Liver (tissue), 9 donors: ENCODE measurements around the gene POGZ. TPM values are rescaled to one million over a fixed set of nuclear protein-coding genes. Genes with fewer than 3 reads are reported as not detected.

ENCODE experiments used
- DNase-seq: peaks from one replicate; pipeline ENCODE4 v3.0.0-alpha.2; 2017; ENCODE audit warnings: low spot score
- H3K27ac ChIP-seq, 2 donors: one replicate each; pipeline ENCODE4 v1.7.0; 2013; ENCODE audit warnings: inconsistent platforms in 2 of 2, low read length in 2 of 2, control low read depth in 1 of 2, low read depth in 1 of 2, mild to moderate bottlenecking in 1 of 2
- H3K27me3 ChIP-seq, 4 donors: one replicate each; pipeline versions ENCODE4 v1.6.1 to v1.7.0; 2013; ENCODE audit warnings: low read length in 3 of 4, inconsistent platforms in 1 of 4, mild to moderate bottlenecking in 1 of 4, moderate library complexity in 1 of 4; ENCODE audit not compliant: control insufficient read depth in 4 of 4, insufficient read depth in 4 of 4
- H3K36me3 ChIP-seq, 4 donors: one replicate each; pipeline versions ENCODE4 v1.6.1 to v1.7.0; 2013; ENCODE audit warnings: low read length in 3 of 4, mild to moderate bottlenecking in 3 of 4, low read depth in 1 of 4, moderate library complexity in 1 of 4; ENCODE audit not compliant: control insufficient read depth in 4 of 4, insufficient read depth in 3 of 4
- H3K4me1 ChIP-seq, 4 donors: one replicate each; pipeline versions ENCODE4 v1.6.1 to v1.7.0; 2013; ENCODE audit warnings: low read length in 3 of 4, mild to moderate bottlenecking in 3 of 4, moderate library complexity in 1 of 4; ENCODE audit not compliant: control insufficient read depth in 4 of 4, insufficient read depth in 4 of 4
- H3K4me3 ChIP-seq, 3 donors: one replicate each; pipeline versions ENCODE4 v1.6.1 to v1.7.0; 2013; ENCODE audit warnings: low read length in 3 of 3, control low read depth in 1 of 3, low read depth in 1 of 3, mild to moderate bottlenecking in 1 of 3
- H3K9ac ChIP-seq, 2 donors: one replicate each; pipeline ENCODE4 v1.7.0; 2013; ENCODE audit warnings: low read length in 2 of 2, mild to moderate bottlenecking in 2 of 2, moderate library complexity in 2 of 2, control low read depth in 1 of 2, low read depth in 1 of 2
- H3K9me3 ChIP-seq, 4 donors: one replicate each; pipeline versions ENCODE4 v1.6.1 to v1.7.0; 2013; ENCODE audit warnings: low read length in 3 of 4; ENCODE audit not compliant: control insufficient read depth in 4 of 4
- CTCF ChIP-seq: fragments of 150-350 bp; IDR thresholded peaks from 2 replicates; pipeline ENCODE4 v1.5.1; 2017; ENCODE audit warnings: improper control_type of control experiment, low read depth, low read length; ENCODE audit not compliant: missing input control
- FOXA1 ChIP-seq: IDR thresholded peaks from 2 replicates; pipeline ENCODE4 v1.6.1; 2016; ENCODE audit warnings: antibody characterized with exemption
- FOXA2 ChIP-seq: IDR thresholded peaks from 2 replicates; pipeline ENCODE4 v1.6.1; 2016; ENCODE audit warnings: antibody characterized with exemption
- HNF4A ChIP-seq, 2 donors: conservative IDR thresholded peaks; 2 replicates each; pipeline ENCODE4 v1.6.1; 2016; ENCODE audit warnings: antibody characterized with exemption in 2 of 2, mild to moderate bottlenecking in 2 of 2
- HNF4G ChIP-seq: IDR thresholded peaks from 2 replicates; pipeline ENCODE4 v1.6.1; 2016; ENCODE audit warnings: antibody characterized with exemption
- JUND ChIP-seq, 2 donors: IDR thresholded peaks; 2 replicates each; pipeline ENCODE4 v1.6.1; 2016; ENCODE audit warnings: antibody characterized with exemption in 2 of 2
- MAX ChIP-seq: IDR thresholded peaks from 2 replicates; pipeline ENCODE4 v1.6.1; 2016; ENCODE audit warnings: antibody characterized with exemption
- NR2F2 ChIP-seq: IDR thresholded peaks from 2 replicates; pipeline ENCODE4 v1.6.1; 2016; ENCODE audit warnings: antibody characterized with exemption
- REST ChIP-seq: IDR thresholded peaks from 2 replicates; pipeline ENCODE4 v1.6.1; 2016; ENCODE audit warnings: antibody characterized with exemption, mild to moderate bottlenecking
- RXRA ChIP-seq, 2 donors: IDR thresholded peaks; 2 replicates each; pipeline ENCODE4 v1.6.1; 2017 to 2018; ENCODE audit warnings: antibody characterized with exemption in 2 of 2, mild to moderate bottlenecking in 1 of 2
- SP1 ChIP-seq: IDR thresholded peaks from 2 replicates; pipeline ENCODE4 v1.6.1; 2018; ENCODE audit warnings: antibody characterized with exemption, mild to moderate bottlenecking
- YY1 ChIP-seq: IDR thresholded peaks from 2 replicates; pipeline ENCODE4 v1.6.1; 2016; ENCODE audit warnings: antibody characterized with exemption, mild to moderate bottlenecking
- WGBS: extraction: QIAGEN DNeasy Blood & Tissue Kit; methylation state at CpG from one replicate; pipeline ENCODE4 v1.1.7; 2013; 5-methylcytosine and 5-hydroxymethylcytosine counted together
- polyA plus RNA-seq, 2 donors: library from polyadenylated mRNA; stranded (reverse) in 1 of 2; unstranded in 1 of 2; fragments of 200-250 nt in 1 of 2; fragments of >200 nt in 1 of 2; fragmentation: Nextera tagmentation in 1 of 2; extraction: Ambion mirVana in 1 of 2; gene quantifications; one replicate each; pipeline versions ENCODE4 v1.2.1 to v1.2.3, GENCODE V29; 2013 to 2015
- total RNA-seq, 2 donors: library from RNA; depleted of rRNA; stranded (reverse); fragments of >200 nt; gene quantifications; one replicate each; pipeline ENCODE4 v1.2.3, GENCODE V29; 2014
- TF ChIP-seq, protein P1 (sequence below): IDR thresholded peaks from 2 replicates; pipeline ENCODE4 v1.6.1; 2016; ENCODE audit warnings: antibody characterized with exemption
- TF ChIP-seq, protein P2 (sequence below): IDR thresholded peaks from 2 replicates; pipeline ENCODE4 v1.6.1; 2016; ENCODE audit warnings: antibody characterized with exemption
- donor health status: healthy.
- donor health status: healthy.
- donor health status: healthy.
- donor health status: healthy.
- donor health status: healthy.

Gene POGZ
- total and polyA plus RNA-seq, 4 donors: 7.7 to 30.1 (median 17.3) TPM

GRCh38 chr1:151386002-151386401, 73.3 kb downstream of the POGZ start:
- Histone ChIP-seq H3K9me3 (no peaks in the 10 kb centered on the region), H3K4me3 (no peak overlapping the region), H3K27me3 (no peaks in the 10 kb centered on the region), H3K4me1 (peaks cover 0 to 2% (median 2%) of the 10 kb centered on the region in 4 donors), H3K27ac (no peak overlapping the region), H3K9ac (no peak overlapping the region), H3K36me3 (no peaks in the 10 kb centered on the region)
- WGBS: 92% methylated on average over 2 of the region's 2 CpGs
- no peak for DNase-seq
- TF ChIP-seq MAX (no peak), FOXA2 (no peak), JUND (IDR thresholded peaks at IDR 0.05) (no peak), HNF4A (conservative IDR thresholded peaks at IDR 0.05) (no peak), NR2F2 (no peak), RXRA (IDR thresholded peaks at IDR 0.05) (no peak), CTCF (no peak), REST (no peak)

DNA sequence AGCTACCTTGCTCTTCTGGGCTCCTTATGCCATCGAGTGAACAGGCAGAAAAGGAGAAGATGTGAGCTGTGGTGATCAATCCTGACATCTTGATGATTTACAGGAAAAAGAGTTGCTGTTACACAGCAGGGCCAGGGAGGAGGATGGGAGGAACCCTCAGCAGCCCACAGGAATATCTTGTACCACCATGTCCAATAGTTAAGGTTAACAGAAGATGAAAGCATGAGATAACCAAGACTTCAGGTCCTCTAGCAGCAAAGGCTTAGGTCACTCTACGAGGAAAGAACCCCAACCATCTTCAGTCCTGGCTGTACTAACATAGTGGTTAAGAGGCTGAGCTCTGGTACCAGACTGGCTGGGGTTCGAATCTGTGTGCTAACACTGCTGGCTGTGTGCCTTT, 74.7 kb downstream of the POGZ start:
- DNase-seq: no peak
- 85% methylated on average over 3 of the region's 3 CpGs for WGBS
- no peak for TF ChIP-seq NR2F2
- TF ChIP-seq YY1: no peak
- TF ChIP-seq, protein P1, sequence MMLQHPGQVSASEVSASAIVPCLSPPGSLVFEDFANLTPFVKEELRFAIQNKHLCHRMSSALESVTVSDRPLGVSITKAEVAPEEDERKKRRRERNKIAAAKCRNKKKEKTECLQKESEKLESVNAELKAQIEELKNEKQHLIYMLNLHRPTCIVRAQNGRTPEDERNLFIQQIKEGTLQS: no peak
- no peak for TF ChIP-seq SP1
- TF ChIP-seq FOXA1: no peak
- TF ChIP-seq, protein P2, sequence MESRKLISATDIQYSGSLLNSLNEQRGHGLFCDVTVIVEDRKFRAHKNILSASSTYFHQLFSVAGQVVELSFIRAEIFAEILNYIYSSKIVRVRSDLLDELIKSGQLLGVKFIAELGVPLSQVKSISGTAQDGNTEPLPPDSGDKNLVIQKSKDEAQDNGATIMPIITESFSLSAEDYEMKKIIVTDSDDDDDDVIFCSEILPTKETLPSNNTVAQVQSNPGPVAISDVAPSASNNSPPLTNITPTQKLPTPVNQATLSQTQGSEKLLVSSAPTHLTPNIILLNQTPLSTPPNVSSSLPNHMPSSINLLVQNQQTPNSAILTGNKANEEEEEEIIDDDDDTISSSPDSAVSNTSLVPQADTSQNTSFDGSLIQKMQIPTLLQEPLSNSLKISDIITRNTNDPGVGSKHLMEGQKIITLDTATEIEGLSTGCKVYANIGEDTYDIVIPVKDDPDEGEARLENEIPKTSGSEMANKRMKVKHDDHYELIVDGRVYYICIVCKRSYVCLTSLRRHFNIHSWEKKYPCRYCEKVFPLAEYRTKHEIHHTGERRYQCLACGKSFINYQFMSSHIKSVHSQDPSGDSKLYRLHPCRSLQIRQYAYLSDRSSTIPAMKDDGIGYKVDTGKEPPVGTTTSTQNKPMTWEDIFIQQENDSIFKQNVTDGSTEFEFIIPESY: no peak
- TF ChIP-seq HNF4G: no peak

More for the DNA sequence above, 74.7 kb downstream of the POGZ start:
- Histone ChIP-seq H3K27me3 (no peaks in the 10 kb centered on the region), H3K27ac (no peak overlapping the region), H3K4me1 (no peaks in the 10 kb centered on the region), H3K36me3 (no peaks in the 10 kb centered on the region), H3K9me3 (no peaks in the 10 kb centered on the region), H3K9ac (no peak overlapping the region), H3K4me3 (no peak overlapping the region)
